ENCODE data around the gene HDAC4. TPM values are rescaled to one million over a fixed set of nuclear protein-coding genes. Genes with fewer than 3 reads are reported as not detected.
A peak's percentile ranks its signal among the peaks of the same experiment; 100 is the strongest.

HDAC4 gene
- total RNA-seq, 8 experiments from 2014 or later: 12.2 to 55.7 (median 18.1) TPM

DNA sequence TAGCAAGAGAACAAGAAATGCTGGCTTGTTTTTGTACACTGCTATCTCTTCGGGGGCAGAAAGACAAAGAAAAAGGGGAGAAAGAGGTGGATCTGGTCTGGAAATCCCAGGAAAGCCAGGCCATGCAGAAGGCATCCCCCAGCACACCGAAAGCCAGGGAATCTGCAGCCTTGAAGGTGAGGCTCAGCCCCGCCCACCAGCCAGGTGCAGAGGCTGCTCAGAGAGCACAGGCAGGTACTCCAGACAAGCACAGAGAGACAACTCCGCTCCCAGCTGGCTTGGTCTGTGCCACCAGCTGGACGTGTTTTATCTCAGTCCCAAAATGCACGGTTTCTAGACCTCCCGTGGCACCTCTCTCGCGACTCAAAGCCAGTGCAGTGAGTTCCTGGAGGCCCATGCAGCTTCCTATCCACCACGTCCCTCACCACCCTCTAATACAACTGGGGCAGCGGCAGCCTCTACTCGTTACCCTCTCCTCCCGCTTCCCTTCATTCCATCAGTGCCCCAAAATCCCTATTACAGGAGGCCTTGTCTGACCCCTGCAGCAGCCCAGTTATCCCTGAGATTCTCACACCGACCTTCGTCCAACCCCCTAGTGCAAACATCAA lies 62.8 kb downstream of the HDAC4 start:
- Histone ChIP-seq H3K4me3 (no peak overlapping the region), H3K27ac (no peak overlapping the region), H3K4me1 (replicated peaks in 1 of 2) (no peaks in the 10 kb centered on the region)
- WGBS, 10 experiments: 77 to 100% (median 90%) methylated on average over 1 to 13 of the region's 15 CpGs; no CpG with 5 or more reads in 2 of the 10 experiments
- no peak for ATAC-seq (replicated peaks in 6 of 8)
- in situ Hi-C loops (cut with MboI; ENCODE audit: low pct_unique_long_range_greater_than_20kb in 2 of 9, low sequenced_read_pairs in 9 of 9, unreplicated experiment in 9 of 9): no loop called here

DNA sequence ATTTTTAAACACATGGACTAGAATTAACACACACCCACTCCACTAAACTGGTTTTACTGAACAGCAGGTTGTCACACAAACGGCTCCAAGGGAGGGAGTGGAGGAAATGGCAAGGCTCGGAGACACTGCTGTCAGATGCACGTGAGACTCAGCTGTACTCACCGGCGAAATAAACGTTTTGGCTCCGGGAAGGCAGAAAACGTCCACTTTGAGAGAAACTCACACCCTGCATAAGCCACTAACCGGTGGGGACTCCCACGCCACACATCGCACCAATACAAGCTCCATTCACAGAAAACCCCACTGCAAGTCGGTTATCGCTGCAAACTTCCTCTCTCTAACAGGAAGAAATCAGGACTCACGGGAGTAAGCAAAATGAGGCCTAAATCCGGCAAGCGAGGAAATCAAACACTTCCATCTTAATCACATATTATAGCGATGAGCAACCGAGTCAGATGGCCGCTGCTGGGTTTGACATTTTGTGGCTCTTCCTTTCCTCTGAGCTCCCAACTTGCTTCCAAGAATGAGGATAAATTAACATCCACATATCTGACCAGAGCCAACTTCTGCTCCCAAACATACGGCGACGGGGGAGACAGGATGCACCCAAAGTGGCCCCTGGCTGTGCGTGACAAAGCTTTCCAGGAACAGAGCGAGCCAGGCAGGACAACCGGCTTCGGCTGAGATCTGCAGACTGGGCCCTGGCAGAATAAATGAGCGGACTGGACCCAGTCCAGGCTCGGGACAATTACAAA lies 63.5 kb downstream of the HDAC4 start:
- Histone ChIP-seq H3K27ac (no peak overlapping the region), H3K4me3 (no peak overlapping the region), H3K4me1 (replicated peaks in 1 of 2) (no peaks in the 10 kb centered on the region)
- in situ Hi-C loops (cut with MboI; ENCODE audit: low pct_unique_long_range_greater_than_20kb in 2 of 9, low sequenced_read_pairs in 9 of 9, unreplicated experiment in 9 of 9): no loop called here
- ATAC-seq (replicated peaks in 6 of 8): no peak
- 80 to 97% (median 92%) methylated on average over 2 to 22 of the region's 28 CpGs; no CpG with 5 or more reads in 1 of the 10 experiments for WGBS, 10 experiments

DNA sequence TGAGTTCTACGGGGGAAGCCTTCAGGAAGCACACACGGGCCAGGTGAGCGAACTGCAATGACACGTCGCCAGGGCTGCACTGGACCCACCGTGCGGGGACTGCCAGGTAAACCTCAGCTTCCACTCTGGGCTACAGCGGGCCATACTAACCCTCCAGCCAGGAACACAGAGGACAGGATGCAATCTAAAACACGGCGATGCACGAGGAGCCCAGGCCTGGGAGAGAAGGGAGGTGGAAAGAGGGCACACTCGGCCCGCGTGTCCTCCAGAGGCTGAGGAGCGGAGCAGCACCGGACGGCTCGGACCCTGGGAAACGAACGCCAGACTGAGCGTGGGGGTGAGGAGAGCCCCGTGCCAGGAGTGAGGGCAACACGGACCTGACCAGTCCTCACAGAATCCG lies 69.3 kb downstream of the HDAC4 start:
- in situ Hi-C loops (cut with MboI; ENCODE audit: low pct_unique_long_range_greater_than_20kb in 2 of 9, low sequenced_read_pairs in 9 of 9, unreplicated experiment in 9 of 9): no loop called here
- H3K4me3 ChIP-seq: no peak overlapping the region
- H3K27ac ChIP-seq: no peak overlapping the region
- no peak for ATAC-seq (replicated peaks in 6 of 8)
- H3K4me1 ChIP-seq (replicated peaks in 1 of 2): peaks cover 36% of the 10 kb centered on the region in 2 donors
- WGBS, 10 experiments: 82 to 99% (median 94%) methylated on average over 3 to 12 of the region's 24 CpGs

DNA sequence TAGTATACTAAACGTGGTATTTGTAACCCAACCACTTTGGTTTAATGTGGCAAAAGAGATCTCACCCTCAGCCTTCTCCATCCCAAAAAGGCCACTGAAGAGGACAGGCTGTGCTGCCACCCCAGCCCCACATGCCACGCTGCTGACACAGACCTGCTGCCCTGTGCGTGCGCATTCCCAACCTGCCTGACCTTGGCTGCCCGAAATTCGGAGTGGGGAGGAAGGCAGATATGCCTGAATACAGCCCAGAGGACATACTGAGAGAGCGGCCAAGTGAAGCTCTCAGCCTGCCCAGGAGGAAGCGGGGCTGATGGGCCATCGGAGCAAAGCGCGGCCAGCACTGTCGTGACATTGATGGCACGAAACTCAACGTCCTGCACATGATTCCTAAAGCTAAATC lies 70.0 kb downstream of the HDAC4 start:
- in situ Hi-C loops (cut with MboI; ENCODE audit: low pct_unique_long_range_greater_than_20kb in 2 of 9, low sequenced_read_pairs in 9 of 9, unreplicated experiment in 9 of 9): no loop called here
- no peak for ATAC-seq (replicated peaks in 6 of 8)
- no peak overlapping the region for H3K4me3 ChIP-seq
- H3K4me1 ChIP-seq (replicated peaks in 1 of 2): peaks cover 37% of the 10 kb centered on the region in 2 donors
- H3K27ac ChIP-seq: no peak overlapping the region
- 83 to 93% (median 89%) methylated on average over 3 to 8 of the region's 14 CpGs; no CpG with 5 or more reads in 3 of the 10 experiments for WGBS, 10 experiments

DNA sequence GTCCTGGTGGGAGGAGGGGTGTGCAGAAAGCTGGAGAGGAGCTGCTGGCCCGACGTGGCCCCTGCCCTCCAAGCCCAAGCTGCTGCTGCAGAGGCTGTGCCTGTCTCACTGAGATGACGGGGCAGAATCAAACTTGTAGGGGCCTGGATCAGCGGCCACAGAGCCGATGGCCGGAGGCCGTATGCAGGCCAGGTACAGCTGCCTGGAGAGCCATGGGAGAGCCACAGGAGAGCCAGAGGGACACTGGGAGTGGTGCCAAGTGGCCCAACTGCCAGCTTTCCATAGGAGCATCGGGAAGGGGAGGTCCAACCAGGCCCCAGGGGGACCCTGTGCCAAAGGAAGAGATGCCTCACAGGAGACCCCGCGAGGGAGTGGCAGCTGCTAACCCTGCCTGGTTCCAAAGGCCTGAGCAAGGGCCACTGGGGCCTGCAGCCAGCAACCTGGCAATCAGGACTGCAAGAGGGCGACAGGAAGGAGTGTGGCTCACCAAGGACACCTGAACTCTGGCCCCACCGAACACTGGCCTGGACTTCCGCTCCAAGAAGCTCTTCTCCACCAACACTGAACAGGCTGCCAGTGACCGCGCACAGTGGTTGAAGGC lies 70.7 kb downstream of the HDAC4 start:
- ATAC-seq (replicated peaks in 6 of 8): peak in 4 of 8 experiments; percentile 13 to 20 (median 16)
- 50 to 100% (median 93%) methylated on average over 2 to 4 of the region's 15 CpGs; no CpG with 5 or more reads in 6 of the 10 experiments for WGBS, 10 experiments
- in situ Hi-C loops (cut with MboI; ENCODE audit: low pct_unique_long_range_greater_than_20kb in 2 of 9, low sequenced_read_pairs in 9 of 9, unreplicated experiment in 9 of 9): no loop called here
- Histone ChIP-seq H3K4me1 (replicated peaks in 1 of 2) (peaks cover 37% of the 10 kb centered on the region in 2 donors), H3K27ac (no peak overlapping the region), H3K4me3 (no peak overlapping the region)

DNA sequence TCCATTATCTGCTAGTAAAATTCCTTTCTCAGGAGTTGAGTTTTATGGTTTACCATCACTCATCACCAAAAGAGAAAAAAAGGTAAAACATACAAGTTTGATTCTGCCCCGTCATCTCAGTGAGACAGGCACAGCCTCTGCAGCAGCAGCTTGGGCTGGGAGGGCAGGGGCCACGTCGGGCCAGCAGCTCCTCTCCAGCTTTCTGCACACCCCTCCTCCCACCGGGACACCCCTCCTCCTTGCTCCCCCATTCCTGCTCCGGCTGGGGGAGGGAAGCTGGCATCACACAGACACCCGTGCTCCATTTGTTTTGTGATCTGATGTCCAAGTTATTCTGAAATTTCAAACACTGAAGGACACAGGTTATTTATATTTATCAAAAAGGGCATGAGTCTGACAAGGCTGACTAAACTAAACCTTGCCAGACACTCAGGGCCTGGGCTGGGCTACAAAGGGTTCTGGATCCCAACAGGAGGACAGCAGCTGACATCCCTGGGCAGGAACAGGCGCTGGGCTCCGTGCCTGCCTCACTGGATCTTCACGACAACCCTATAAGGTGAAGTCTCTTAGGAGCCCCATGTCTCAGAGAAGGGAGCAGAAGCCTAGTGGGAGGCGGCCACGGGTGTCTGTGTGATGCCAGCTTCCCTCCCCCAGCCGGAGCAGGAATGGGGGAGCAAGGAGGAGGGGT lies 71.4 kb downstream of the HDAC4 start:
- H3K27ac ChIP-seq: peak overlapping the region in 1 of 2 donors; percentile 43
- no peak overlapping the region for H3K4me3 ChIP-seq
- in situ Hi-C loops (cut with MboI; ENCODE audit: low pct_unique_long_range_greater_than_20kb in 2 of 9, low sequenced_read_pairs in 9 of 9, unreplicated experiment in 9 of 9): no loop called here
- peak in 5 of 8 experiments; percentile 4 to 35 (median 11) for ATAC-seq (replicated peaks in 6 of 8)
- peaks cover 37 to 38% of the 10 kb centered on the region in 2 donors for H3K4me1 ChIP-seq (replicated peaks in 1 of 2)
- 80% methylated on average over 3 of the region's 12 CpGs; no CpG with 5 or more reads in 9 of the 10 experiments for WGBS, 10 experiments

DNA sequence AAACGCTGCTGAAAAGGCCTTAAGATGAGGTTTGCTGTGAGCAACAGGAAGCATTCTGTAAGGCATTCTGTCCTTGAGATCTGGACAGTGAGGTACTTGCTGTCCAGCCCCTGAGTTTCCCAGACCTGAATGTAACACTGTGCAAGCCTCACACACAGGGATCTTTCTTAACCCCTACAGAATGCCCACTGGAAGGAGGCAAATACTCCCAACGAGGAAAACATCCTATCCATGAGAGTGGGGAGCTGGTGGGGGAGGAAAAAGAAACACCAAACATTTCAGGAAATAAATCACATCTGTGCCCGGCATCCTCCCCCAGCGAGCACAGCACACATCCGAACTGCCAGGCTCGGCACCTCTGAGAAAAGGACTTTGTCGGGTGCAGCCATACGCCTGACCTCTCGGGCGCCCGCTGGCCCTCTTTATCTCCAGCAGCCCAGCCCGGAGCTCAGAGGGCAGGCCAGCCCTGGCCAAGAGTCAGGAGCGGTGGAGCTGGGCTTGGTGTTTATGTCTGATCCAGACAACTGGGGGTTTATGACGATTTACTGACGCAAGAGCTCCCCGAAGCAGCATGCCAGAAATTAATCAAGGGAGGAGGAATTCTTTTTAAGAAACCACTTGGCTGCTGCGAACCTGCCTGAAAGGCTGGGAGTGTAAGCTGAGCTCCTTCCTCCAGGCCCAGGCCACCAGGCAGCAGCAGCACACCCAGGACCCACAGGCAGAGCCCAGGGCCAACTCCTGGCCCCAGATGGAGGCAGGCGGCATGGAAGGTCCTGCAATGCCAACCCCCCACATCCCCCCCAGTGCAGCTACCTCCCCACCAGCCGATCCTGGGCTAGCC lies 72.2 kb downstream of the HDAC4 start:
- ATAC-seq (replicated peaks in 6 of 8): peak; percentile 29 to 83 (median 60)
- no peak overlapping the region for H3K4me3 ChIP-seq
- peak overlapping the region; percentile 43 to 69 for H3K27ac ChIP-seq
- H3K4me1 ChIP-seq (replicated peaks in 1 of 2): peaks cover 45 to 46% of the 10 kb centered on the region in 2 donors
- in situ Hi-C loops (cut with MboI; ENCODE audit: low pct_unique_long_range_greater_than_20kb in 2 of 9, low sequenced_read_pairs in 9 of 9, unreplicated experiment in 9 of 9): no loop called here
- 45 to 92% (median 61%) methylated on average over 1 to 8 of the region's 19 CpGs; no CpG with 5 or more reads in 3 of the 10 experiments for WGBS, 10 experiments

DNA sequence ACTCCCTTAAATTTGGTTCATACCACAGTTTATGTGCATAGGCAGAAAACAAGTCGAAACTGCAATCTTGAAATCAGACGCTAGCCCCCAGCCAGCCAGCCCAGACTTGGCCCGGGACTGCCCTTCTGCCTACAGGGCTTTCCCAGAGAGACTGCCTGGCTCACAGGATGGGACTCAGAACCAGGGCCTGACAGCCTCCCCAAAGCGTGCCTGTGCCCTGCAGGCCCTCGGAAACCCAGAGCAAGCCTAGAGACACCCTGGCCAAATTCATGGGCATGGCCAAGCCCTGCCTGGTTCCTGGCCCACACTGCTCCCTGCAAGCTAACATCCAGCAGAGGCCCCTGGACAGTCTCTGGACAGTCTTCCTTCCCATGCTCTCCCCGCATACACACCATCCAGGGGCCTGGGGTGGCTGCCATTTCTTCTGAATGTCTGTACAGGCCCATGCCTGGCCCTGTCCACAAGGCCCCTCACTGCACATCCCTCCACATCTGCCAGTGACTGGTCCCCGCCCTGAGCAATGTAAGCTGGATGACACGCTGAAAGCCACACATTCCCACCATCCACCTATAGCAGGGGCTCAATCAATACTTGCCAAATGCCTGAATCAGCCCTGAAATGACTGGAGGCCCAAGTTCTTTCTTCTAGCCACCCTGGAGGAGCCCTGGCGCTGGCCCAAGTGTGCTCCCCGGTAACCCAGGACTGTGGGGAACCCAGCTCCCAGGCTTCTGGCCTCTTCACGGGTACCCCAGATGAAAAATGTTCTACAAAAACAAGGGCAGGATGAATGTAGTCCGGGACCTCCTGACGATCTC lies 73.1 kb downstream of the HDAC4 start:
- 45 to 95% (median 82%) methylated on average over 2 to 9 of the region's 13 CpGs; no CpG with 5 or more reads in 3 of the 10 experiments for WGBS, 10 experiments
- H3K27ac ChIP-seq: peak overlapping the region; percentile 43 to 69
- ATAC-seq (replicated peaks in 6 of 8): peak; percentile 17 to 73 (median 26)
- no peak overlapping the region for H3K4me3 ChIP-seq
- in situ Hi-C loops (cut with MboI; ENCODE audit: low pct_unique_long_range_greater_than_20kb in 2 of 9, low sequenced_read_pairs in 9 of 9, unreplicated experiment in 9 of 9): no loop called here
- H3K4me1 ChIP-seq (replicated peaks in 1 of 2): peaks cover 50 to 51% of the 10 kb centered on the region in 2 donors

DNA sequence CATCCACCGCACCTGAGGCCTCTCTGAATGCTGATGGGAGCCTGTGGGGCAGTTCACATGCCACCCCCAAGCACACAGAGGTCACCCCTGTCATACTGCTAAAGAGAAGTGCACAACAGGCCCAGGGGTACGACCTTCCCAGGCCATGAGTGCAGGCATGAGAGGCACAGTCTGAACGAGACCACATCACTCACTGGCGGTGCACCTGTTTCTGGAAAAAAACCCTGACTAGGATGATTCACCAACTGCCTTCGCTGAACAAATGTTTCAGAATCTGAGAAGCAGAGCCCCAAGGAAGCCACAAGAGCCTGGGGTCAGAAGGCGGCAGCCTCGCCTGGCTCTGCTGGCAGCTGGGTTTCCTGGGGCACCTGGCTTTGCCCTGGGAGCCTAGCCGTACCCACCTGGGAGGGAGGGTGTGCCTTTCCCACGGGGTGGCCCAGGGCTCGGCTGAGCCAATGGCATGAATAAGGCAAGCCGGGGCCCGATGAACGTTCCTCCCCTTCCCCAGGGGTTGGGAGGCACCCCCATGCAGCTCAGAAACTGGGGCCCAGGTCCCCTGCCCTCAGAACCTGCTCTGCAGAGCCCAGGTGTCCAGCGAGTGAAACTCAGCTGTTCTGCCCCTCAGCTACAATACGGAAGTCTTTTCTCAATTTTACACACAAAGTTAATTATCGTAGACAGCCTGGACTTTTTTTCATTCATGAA lies 73.8 kb downstream of the HDAC4 start:
- WGBS, 10 experiments: 82 to 100% (median 91%) methylated on average over 1 to 14 of the region's 16 CpGs; no CpG with 5 or more reads in 4 of the 10 experiments
- Histone ChIP-seq H3K4me3 (no peak overlapping the region), H3K4me1 (replicated peaks in 1 of 2) (peaks cover 47 to 53% of the 10 kb centered on the region in 2 donors), H3K27ac (no peak overlapping the region)
- in situ Hi-C loops (cut with MboI; ENCODE audit: low pct_unique_long_range_greater_than_20kb in 2 of 9, low sequenced_read_pairs in 9 of 9, unreplicated experiment in 9 of 9): no loop called here
- ATAC-seq (replicated peaks in 6 of 8): peak in 7 of 8 experiments; percentile 8 to 47 (median 38)

DNA sequence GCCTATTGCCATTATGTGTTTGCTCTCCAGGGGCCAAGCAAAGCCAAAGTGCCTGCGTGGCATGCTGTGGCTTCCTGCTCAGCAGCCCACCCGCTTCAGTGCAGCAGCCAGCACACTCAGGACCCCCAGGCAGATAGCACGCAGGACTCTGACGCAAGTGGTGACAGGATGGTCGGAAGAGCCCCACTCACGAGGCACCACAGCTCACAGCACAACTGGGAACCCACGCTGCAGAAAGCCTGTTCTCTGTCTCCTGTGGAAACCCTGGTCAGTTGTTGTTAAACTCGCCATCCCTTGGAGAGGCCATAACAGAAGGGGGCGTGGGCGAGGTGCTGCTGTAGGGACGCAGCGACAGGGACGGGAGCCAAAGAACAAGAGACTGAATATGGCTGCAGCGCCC lies 76.4 kb downstream of the HDAC4 start:
- H3K4me3 ChIP-seq: no peak overlapping the region
- peak overlapping the region in 1 of 2 donors; percentile 50 for H3K27ac ChIP-seq
- peak in 2 of 8 experiments; percentile 9 for ATAC-seq (replicated peaks in 6 of 8)
- 73 to 97% (median 79%) methylated on average over 2 to 11 of the region's 14 CpGs; no CpG with 5 or more reads in 3 of the 10 experiments for WGBS, 10 experiments
- in situ Hi-C loops (cut with MboI; ENCODE audit: low pct_unique_long_range_greater_than_20kb in 2 of 9, low sequenced_read_pairs in 9 of 9, unreplicated experiment in 9 of 9): no loop called here
- H3K4me1 ChIP-seq (replicated peaks in 1 of 2): peaks cover 46 to 58% of the 10 kb centered on the region in 2 donors

DNA sequence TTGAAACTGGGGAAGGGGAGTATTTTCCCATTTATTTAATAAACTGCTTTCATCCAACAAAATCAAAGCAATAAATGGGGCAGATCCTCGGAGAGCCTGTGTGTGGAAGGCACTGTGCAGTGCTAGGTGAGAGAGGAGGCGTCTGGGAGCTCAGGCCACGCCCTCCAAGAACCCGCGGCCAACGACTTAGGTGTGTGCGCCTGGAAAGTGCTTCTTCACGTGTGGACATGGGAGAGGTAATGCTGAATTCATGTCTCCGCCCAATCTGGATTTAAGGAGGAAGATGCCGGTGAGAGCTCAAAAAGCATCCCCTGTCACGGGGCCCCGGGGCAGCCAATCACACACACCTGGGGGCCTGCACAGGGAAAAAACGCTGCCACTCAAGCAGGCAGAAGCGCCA lies 77.4 kb downstream of the HDAC4 start:
- Histone ChIP-seq H3K4me1 (replicated peaks in 1 of 2) (peaks cover 46 to 58% of the 10 kb centered on the region in 2 donors), H3K27ac (no peak overlapping the region), H3K4me3 (no peak overlapping the region)
- in situ Hi-C loops (cut with MboI; ENCODE audit: low pct_unique_long_range_greater_than_20kb in 2 of 9, low sequenced_read_pairs in 9 of 9, unreplicated experiment in 9 of 9): no loop called here
- ATAC-seq (replicated peaks in 6 of 8): no peak
- 40 to 96% (median 88%) methylated on average over 1 to 8 of the region's 14 CpGs; no CpG with 5 or more reads in 3 of the 10 experiments for WGBS, 10 experiments

All from motor neuron (in vitro differentiated cells).